Thyroid gland (tissue), 4 donors: ENCODE data around the gene TLCD5.

Experiments used
- CTCF ChIP-seq, 6 experiments: fragments of 200-600 bp in 3 of 6; fragments of 450-650 bp in 3 of 6; sonication (generic) in 3 of 6; IDR thresholded peaks; one replicate each; pipeline ENCODE4 v1.5.1; 2016 to 2019; ENCODE audit warnings: antibody characterized with exemption in 6 of 6, mild to moderate bottlenecking in 2 of 6, inconsistent platforms in 1 of 6, moderate library complexity in 1 of 6
- POLR2A ChIP-seq, 2 donors: fragments of 450-650 bp; IDR thresholded peaks; one replicate each; pipeline ENCODE4 v1.6.1; 2017; ENCODE audit warnings: antibody characterized with exemption in 2 of 2, mild to moderate bottlenecking in 2 of 2, moderate library complexity in 1 of 2

- TF ChIP-seq POLR2A (IDR thresholded peaks at IDR 0.05) (no peak), CTCF (IDR thresholded peaks at IDR 0.05) (no peak)
Observed at GRCh38 chr11:120376547-120377182, 51.6 kb downstream of the TLCD5 start.
